HG03354 (cell line): ENCODE results near the gene BLVRB.
A peak's percentile ranks its signal among the peaks of the same experiment; 100 is the strongest.

Experiments
- ATAC-seq: cut with Tn5 transposase; IDR thresholded peaks from one replicate; pipeline ENCODE4 v1.9.1; 2021; ENCODE audit warnings: mild to moderate bottlenecking; ENCODE audit not compliant: unreplicated experiment, poor library complexity, severe bottlenecking

The BLVRB gene

DNA sequence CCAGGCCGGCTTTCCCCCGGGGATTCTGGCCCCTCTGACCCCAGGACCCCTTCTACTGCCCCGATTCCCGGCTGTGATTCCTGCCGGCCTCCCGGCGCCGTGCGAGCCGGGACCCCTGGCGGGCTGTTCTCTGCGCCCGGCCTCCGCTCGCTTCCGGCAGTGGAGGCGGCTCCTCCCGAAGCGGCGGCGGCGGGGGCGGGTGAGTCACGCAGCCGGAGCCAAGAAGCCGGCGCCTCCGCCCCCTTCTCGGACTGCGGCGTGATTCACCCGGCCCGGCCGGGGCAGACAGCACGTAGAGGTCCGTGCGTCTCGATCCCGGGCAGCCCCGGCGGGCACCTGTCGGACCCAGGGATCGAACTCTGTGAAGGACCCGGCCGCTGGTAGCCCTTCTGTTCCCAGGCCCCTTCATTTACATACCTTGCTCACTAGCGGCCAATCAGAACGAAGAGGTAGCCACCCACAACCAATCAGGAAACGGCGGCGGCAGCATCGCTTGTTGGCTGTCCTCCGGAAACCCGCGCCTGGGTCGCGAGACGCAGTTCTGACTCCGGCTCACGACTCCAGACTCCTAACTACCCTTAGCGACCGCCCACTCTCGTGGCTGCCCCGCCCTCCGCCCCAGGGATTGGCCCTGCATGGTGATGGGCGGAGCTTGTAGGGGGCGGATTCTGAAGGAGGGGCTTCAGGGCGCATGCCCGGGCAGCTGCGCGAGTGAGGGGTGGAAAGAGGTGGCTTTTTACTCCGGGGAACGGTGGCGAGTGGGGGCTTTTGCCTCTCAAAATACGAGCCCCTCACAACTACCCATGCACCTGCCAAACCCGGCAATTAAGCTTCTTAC is 39.9 kb downstream of the BLVRB start, which contains the start of gene SERTAD1:
Gene SERTAD1 (minus strand): TSS at position 543 of the 838 bp plus-strand sequence. CDS start 2,446 bp downstream, outside the sequence.
- ATAC-seq, result peak; percentile 84

DNA sequence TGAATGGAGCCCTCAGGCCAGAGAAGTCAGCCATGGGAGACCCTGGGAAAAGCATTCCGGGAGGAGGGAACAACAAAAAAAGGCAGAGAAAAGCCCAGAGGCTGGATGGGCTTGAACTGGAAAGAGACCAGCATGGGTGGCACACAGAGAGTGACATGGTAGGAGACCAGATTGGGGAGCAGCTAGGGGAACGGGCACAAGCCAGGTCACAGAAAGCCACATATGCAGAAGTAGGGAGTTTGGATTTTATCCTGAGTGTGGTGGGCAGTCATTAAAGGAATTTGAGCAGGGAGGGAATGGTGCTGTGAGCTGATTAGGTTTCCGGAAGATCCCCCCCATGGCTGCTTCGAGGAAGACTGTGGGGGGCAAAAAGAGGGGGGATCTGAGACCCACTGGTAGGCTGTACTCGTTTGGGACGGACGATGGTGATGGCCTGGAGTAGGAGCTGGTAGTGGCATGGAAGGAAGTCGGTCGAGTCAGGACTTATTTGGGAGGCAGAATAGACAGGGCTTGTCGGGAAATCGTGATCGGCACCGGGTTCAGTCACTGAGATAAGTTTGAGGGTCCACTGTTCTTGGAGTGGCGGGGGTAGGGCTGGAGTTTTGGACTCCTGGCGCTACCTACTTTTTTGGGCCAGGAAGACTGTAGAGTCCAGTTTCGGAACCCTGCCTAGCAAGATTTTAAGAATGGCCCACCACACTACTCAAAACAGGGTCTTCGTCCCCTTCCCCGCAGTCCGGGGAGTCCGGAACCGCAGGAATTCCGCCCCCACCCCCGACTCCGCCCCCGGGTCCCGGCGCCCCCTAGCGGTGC is 40.7 kb downstream of the BLVRB start:
- ATAC-seq, result no peak

DNA sequence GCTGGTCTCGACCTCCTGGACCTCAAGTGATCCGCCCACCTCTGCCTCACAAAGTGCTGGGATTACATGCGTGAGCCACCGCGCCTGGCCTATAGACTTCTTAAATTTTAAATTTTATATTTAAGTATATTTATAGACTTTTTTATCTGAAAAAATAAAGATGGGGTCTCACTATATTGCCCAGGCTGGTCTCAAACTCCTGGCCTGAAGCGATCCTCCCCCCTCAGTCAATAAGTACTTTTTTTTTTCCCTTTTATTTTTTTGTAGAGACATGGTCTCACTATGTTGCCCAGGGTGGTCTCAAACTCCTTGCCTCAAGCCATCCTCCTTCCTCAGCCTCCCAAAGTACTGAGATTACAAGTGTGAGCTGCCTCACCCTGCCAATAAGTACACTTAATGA is 41.6 kb downstream of the BLVRB start:
- no peak for ATAC-seq

DNA sequence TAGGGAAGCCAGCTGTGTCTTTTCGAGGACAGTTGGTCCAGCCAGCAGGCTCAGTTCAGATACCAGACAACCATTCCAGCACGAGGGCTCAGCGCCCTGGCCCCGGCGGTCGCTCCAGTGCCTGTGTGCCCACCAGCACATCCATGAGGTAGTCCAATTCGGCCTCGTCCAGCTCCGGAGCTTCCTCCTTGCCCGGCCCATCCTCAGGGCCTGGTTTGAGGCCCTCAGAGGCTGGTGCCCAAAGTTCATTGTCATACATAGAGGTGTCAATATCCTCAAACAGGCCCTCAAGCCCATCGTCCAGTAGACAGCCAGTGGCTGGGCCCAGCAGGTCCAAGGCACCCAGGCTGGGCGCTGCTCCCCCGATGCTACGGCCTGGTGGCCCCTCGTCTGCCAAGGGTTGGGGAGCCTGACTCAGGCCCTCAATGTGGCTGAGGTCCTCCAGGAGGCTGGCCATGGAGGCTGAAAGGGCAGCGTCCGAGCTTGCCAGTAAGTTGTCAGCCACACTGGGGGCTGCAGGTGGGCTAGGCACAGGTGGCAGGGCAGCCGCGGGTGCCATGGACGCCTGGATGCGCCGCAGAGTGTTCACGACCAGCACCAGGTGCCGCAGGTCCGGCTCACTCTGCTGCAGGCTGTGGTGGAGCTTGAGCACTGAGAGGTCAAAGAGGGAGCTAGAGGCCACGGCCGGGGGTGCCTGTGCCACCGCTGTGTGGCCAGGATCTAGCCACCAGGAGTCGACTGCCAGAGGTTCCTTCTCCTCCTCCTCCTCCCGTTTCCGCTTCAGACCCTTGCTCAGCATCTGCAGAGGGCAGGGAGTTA is 42.6 kb downstream of the BLVRB start:
- ATAC-seq, result no peak

DNA sequence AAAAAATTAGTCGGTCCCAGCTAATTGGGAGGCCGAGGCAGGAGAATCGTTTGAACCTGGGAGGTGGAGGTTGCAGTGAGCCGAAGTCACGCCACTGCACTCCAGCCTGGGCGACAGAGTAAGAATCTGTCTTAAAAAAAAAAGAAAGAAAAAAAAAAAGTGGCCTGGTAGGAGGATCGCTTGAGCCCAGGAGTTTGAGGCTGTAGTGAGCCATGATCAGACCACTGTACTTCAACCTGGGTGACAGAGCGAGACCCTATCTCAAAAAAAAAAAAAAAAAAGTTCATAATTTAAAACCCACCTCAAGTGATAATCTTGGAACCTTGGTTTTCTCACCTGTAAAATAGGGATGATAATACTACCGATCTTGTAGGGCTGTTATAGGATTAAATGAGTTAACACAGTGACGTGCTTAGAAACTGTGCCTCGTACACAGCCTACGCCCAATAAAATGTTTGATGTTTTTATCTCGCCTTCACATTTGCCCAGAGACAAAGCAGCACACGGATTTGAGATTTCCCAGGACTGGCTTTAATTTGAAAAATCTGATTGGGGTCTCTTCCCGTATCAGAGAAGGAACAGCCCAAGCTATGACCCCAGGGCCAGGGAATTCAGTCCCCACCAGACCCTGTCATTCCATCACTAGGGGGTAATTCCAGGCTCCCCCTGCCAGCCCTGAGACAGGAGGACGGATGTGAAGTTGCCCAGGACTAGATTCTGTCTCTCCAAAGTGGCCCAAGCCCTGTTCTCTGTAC is 43.4 kb downstream of the BLVRB start:
- no peak for ATAC-seq

DNA sequence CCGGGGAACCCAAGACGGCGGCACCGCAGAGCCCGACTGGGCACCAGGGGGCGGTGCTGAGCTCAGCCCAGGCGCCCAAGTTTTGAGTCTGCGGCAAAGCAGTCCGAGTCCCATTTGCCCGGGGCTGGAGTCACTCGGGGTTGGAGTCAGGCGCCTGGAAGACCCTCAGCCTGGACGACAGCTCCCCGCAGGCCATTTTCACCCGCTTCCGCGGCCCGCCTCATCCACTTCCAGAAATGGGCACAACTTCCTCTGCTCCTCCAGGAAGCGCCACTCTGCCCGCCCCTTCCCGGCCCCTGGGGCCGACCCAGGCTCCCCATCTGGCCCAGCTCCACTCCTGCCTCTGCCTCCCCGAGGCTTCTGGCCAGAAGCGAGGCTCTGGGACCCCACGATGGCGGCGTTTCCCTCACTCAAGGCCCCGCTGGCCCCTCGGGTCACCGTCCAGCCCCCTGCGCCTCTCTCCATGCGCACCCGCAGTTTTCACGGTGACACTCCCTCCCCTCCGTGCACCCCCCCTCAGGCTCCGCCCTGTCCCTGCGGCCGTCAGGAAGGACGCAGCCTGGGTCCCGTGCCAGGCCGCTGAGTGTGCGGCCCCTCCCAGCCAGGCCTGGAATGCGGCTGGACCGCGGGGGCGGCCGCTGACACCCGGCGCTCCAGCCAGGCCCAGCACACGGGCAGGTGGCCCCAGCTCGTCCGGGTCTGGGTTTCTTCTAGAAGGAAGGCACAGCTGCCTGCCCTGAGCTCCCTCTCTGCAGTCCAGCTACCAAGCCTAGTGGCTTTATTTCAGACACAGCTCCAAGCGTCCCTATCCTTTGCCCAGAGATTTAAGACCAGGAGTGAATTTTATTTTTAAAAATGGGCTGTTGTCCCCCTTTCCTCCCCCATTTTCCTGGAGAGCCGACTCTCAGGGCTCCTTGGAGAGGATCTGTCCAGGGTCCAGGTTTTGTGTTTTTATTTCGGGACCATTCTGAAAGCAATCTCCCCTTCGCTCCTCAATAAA is 44.5 kb downstream of the BLVRB start:
- peak; percentile 46 for ATAC-seq

DNA sequence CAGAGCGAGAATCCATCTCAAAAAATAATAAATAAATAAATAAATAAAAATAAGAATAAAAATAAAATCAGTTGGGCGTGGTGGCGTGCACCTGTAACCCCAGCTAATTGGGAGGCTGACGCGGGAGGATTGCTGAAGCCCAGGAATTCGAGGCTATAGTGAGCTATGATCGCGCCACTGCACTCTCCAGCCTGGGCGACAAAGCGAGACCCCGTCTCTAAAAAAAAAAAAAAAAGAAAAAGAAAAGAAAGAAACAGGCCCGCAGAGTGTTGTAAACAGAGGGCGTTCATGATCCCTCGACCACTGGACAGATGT is 45.1 kb downstream of the BLVRB start:
- ATAC-seq, result no peak

DNA sequence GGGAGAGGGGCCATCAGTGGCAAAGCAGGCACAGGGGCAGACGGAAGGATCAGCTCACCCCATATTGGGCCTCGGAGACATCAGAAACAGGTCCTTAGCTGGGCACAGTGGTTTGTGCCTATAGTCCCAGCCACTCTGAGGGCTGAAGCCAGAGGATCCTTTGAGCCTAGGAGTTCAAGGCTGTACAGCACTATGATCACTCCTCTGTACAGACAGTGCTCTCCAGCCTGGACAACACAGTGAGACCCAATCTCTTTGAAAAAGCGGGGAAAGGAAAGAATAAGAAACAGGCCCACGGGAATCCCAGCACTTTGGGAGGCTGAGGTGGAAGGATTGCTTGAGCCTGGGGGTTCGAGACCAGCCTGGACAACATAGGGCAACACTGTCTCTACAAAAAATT is 45.8 kb downstream of the BLVRB start:
- no peak for ATAC-seq

DNA sequence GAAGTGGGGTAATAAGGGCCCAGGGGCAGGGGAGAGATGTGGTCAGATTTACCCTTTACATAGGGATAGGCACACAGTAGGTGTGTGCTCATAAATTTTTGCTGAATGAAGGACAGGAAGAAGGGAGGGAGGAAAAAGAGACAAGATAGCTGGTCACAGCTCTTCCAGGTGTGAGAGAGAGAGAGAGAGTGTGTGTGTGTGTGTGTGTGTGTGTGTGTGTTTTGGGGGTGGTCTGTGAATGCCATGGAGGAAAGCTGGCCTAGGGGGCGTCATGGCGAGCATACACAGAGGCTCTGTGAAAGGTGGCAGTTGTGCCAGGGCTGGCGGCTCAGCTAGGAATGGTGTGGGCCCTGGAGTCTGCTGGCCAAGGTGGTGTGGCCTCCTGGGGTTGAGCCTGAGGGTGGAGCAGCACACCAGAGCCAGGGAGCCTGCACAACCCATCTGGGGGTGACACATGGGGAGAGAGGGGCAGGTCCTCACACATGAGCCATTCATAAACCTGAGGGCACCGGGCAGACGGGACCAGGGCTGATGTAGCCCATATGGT is 46.4 kb downstream of the BLVRB start:
- ATAC-seq, result no peak

DNA sequence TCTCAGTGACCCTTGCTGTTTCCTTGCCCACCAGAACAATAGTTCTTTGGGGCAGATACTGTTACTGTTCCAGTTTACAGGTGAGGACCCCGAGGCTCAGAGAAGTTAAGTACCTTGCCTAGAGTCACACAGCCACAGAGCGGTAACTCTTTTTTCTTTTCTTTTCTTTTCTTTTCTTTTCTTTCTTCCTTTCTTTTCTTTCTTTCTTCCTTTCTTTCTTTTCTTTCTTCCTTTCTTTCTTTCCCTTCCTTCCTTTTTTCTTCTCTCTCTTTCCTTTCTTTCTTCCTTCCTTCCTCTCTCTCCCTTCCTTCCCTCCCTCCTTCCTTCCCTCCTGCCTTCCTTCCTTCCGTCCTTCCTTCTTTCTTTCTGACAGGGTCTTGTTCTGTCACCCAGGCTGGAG is 47.5 kb downstream of the BLVRB start:
- no peak for ATAC-seq

DNA sequence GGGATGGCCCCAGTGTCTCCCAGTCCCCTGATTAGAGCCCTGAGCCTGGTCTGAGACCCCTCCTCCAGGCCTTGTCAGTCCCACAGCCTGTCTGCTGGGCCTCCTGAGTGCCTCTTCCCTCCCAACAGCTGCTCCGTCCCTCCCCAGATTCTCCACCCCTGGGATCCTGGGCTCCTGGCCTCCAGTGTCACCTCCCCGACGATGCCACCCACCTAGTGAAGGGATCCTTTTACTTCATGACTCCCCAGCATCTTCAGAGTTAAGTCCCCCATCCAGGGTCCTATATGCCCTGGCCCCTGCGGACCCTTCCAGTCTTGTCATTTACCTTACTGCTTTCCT is 47.9 kb downstream of the BLVRB start:
- ATAC-seq, result no peak

DNA sequence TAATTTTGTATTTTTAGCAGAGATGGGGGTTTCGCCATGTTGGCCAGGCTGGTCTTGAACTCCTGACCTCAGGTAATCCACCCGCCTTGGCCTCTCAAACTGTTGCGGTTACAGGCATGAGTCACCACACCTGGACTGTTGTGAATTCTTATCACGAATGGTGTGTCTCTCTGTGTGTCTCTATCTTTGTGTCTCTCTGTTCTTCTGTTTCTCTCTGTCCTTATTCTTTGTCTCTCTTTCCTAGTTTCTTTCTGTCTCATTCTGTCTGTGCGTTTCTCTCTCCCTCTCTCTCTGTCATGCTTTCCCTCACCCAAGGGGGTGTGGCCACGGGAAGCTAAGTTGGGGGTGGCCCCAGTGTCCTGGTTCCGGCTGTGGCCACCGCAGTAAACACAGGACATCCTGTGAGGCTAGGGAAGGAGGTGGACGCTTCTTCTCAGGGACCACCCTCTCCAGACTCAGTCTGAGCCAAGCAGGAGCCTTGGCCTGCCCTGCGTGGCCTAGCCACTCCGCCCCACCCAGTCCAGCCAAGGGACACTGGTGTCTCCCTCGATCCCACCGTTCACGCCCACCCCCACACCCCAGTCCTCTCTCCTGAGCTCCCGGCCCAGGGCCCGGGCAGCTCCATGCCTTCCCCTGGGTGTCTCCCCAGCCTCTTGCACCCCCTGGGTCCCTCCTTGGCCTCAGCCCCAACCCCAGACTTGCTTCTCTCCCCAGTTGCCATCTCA is 48.5 kb downstream of the BLVRB start:
- ATAC-seq, result no peak

DNA sequence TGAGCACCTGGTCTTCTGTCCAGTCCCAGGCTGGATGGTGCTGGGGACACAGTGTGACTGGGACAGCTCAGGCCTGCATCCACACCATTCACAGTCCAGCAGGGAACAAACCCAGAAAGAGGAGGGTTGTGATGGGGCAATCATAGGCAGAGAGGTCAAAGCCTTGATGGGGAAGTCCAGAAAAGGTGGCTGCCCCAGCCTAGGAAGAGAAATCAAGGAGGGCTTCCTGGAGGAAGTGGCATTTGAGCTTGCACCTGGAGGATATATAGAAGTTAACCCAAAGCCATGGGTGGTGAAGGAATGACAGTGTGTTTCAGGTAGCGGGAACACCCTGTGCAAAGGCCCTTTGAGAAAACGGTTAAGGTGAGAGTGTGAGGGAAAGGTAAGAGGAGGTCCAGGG is 49.8 kb downstream of the BLVRB start:
- no peak for ATAC-seq

DNA sequence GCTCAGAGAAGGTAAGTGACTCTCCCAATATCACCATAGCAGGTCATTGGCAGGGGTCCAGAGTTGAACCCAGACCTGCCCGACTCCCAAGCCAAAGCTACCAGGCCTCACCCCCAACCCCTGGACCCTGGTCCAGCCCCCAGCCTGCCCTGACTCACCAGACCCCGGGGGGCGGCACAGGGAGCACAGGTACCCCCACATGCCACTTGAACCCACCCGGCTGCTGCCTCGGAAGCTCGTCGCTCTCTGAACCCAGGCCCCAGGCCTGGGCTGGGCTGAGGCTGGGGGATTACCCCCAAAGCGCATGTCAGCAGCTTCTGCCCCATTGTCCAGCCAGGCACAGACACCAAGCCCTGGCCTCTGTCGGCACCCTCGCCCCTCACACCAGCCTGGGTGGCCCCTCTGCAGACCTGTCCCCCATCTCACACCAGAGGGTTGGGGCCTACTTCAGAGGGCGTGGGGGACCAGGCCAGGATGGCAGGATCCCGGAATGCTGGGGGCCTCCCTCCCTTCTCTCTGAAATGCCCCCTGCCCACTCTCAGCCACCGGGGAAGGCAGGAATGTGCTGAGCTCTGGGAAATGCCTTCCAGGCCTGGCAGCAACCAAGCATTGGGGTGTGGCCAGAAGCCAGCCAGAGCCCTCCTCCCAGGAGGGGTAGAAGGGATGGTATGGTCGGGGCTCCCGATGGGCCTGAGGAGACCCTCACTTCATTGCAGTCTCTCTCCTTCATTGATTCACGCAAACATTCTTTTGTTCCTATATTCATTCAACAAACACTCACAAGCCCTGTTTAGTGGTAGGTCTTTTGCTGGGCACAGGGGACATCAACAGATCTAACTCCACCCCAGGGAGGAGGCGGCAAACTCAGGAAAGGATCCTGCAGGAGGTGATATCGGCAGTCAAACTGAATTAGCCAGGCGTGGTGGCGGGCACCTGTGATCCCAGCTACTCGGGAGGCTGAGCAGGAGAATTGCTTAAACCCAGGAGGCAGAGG is 50.7 kb downstream of the BLVRB start:
- no peak for ATAC-seq

DNA sequence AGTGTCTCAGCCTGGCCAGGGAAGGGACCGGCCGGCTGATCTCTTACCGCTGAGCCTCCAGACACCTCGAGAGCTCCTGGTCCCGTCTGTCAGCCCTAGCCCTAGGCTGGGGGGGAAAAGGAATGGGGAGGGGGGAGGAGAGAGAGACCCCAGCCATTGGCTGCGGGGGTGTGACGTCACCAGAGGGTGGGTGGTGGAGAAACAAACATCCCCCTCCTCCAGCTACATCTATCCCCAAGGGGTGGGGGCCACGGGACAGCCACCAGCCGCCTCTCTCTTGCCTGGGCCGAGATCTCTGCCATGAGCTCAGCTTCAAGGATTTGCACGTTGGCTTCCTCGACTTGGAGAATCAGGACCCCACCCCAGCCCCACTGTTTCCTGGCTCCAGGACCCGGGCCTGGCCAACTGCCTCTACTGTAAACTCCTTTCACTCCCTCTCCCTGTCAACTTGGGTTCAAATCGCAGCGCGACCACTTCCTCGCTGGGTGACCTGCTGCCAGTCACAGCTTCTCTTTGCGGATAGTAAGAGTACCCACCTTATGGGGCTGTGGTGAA is 52.2 kb downstream of the BLVRB start, which contains the start of gene PRX:
Gene PRX (minus strand): TSS at position 88 of the 555 bp plus-strand sequence. CDS start 5,446 bp downstream, outside the sequence.
- no peak for ATAC-seq

DNA sequence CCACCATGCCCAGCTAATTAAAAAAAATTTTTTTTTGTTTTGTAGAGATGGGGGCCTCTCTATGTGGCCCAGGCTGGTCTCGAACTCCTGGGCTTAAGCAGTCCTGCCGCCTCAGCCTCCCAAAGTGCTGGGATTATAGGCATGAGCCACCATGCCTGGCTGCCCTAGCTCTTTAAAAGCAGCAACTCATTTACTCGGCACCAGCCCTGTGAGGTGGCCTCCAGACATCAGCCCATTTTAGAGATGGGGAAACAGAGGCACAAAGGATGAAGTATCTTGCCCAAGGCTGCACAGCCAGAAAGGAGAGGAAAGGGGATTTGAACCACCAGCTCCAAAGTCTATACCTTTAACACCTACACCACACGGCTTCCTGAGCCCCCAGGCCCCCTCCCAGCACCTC is 52.7 kb downstream of the BLVRB start:
- ATAC-seq, result no peak
